ENCODE data around the gene TMEM271.

Gene TMEM271

GRCh38 chr4:530017-530781 is 45.9 kb downstream of the TMEM271 start:
- no peak overlapping the region for H3K27ac ChIP-seq (ENCODE audit: poor library complexity, severe bottlenecking)
- ATAC-seq (ENCODE audit: low read depth): no peak
- H3K27me3 ChIP-seq (ENCODE audit: insufficient read depth, poor library complexity, severe bottlenecking): no peaks in the 10 kb centered on the region
- peaks cover 32% of the 10 kb centered on the region for H3K36me3 ChIP-seq (ENCODE audit: low read depth)
- H3K9me3 ChIP-seq (ENCODE audit: severe bottlenecking): no peaks in the 10 kb centered on the region
- no peaks in the 10 kb centered on the region for H3K4me1 ChIP-seq (ENCODE audit: insufficient read depth, poor library complexity, severe bottlenecking)
- no peak for DNase-seq (ENCODE audit: low spot score)
- TF ChIP-seq, protein P1, sequence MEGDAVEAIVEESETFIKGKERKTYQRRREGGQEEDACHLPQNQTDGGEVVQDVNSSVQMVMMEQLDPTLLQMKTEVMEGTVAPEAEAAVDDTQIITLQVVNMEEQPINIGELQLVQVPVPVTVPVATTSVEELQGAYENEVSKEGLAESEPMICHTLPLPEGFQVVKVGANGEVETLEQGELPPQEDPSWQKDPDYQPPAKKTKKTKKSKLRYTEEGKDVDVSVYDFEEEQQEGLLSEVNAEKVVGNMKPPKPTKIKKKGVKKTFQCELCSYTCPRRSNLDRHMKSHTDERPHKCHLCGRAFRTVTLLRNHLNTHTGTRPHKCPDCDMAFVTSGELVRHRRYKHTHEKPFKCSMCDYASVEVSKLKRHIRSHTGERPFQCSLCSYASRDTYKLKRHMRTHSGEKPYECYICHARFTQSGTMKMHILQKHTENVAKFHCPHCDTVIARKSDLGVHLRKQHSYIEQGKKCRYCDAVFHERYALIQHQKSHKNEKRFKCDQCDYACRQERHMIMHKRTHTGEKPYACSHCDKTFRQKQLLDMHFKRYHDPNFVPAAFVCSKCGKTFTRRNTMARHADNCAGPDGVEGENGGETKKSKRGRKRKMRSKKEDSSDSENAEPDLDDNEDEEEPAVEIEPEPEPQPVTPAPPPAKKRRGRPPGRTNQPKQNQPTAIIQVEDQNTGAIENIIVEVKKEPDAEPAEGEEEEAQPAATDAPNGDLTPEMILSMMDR (IDR thresholded peaks at IDR 0.05; ENCODE audit: poor library complexity, severe bottlenecking): no peak
- H3K4me3 ChIP-seq (ENCODE audit: severe bottlenecking): no peak overlapping the region

- Histone ChIP-seq H3K4me1 (ENCODE audit: insufficient read depth, poor library complexity, severe bottlenecking) (no peaks in the 10 kb centered on the region), H3K27me3 (ENCODE audit: insufficient read depth, poor library complexity, severe bottlenecking) (no peaks in the 10 kb centered on the region), H3K27ac (ENCODE audit: poor library complexity, severe bottlenecking) (no peak overlapping the region), H3K4me3 (ENCODE audit: severe bottlenecking) (no peak overlapping the region), H3K36me3 (ENCODE audit: low read depth) (peaks cover 32% of the 10 kb centered on the region), H3K9me3 (ENCODE audit: severe bottlenecking) (no peaks in the 10 kb centered on the region)
- DNase-seq (ENCODE audit: low spot score): no peak
- no peak for ATAC-seq (ENCODE audit: low read depth)
- TF ChIP-seq, protein P1 (IDR thresholded peaks at IDR 0.05; ENCODE audit: poor library complexity, severe bottlenecking): no peak
Measured at GRCh38 chr4:529563-529962, 46.5 kb downstream of the TMEM271 start.

- no peak for ATAC-seq (ENCODE audit: low read depth)
- H3K4me1 ChIP-seq (ENCODE audit: insufficient read depth, poor library complexity, severe bottlenecking): no peaks in the 10 kb centered on the region
- no peak overlapping the region for H3K4me3 ChIP-seq (ENCODE audit: severe bottlenecking)
- peaks cover 35% of the 10 kb centered on the region for H3K36me3 ChIP-seq (ENCODE audit: low read depth)
- H3K9me3 ChIP-seq (ENCODE audit: severe bottlenecking): no peaks in the 10 kb centered on the region
- no peak overlapping the region for H3K27ac ChIP-seq (ENCODE audit: poor library complexity, severe bottlenecking)
- TF ChIP-seq, protein P1 (IDR thresholded peaks at IDR 0.05; ENCODE audit: poor library complexity, severe bottlenecking): no peak
- H3K27me3 ChIP-seq (ENCODE audit: insufficient read depth, poor library complexity, severe bottlenecking): no peaks in the 10 kb centered on the region
- no peak for DNase-seq (ENCODE audit: low spot score)
Measured at GRCh38 chr4:528835-529234, 47.3 kb downstream of the TMEM271 start.

DNA sequence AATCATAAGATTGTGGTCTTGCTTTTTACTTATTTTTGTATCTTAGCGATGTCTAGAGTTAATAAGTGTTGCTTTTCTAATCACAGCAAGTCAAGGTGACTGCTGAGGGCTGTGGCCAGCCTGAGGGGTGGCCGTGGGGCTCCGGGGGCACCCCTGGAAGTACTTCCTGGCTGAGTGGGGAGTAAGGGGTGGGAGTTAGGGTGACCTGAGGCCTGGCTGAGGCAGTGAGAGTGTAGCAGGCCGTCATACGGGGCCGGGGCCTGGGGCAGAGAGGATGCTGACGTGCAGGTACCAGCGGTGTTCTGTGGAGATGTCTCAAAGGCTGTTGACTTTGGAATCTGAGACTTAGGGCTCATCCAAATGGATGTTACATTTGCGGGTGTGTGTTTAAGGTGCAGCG is 47.8 kb downstream of the TMEM271 start:
- H3K27ac ChIP-seq (ENCODE audit: poor library complexity, severe bottlenecking): no peak overlapping the region
- TF ChIP-seq, protein P1 (IDR thresholded peaks at IDR 0.05; ENCODE audit: poor library complexity, severe bottlenecking): no peak
- no peaks in the 10 kb centered on the region for H3K4me1 ChIP-seq (ENCODE audit: insufficient read depth, poor library complexity, severe bottlenecking)
- H3K36me3 ChIP-seq (ENCODE audit: low read depth): peaks cover 38% of the 10 kb centered on the region
- H3K4me3 ChIP-seq (ENCODE audit: severe bottlenecking): no peak overlapping the region
- no peaks in the 10 kb centered on the region for H3K9me3 ChIP-seq (ENCODE audit: severe bottlenecking)
- ATAC-seq (ENCODE audit: low read depth) (no peak), DNase-seq (ENCODE audit: low spot score) (no peak)
- no peaks in the 10 kb centered on the region for H3K27me3 ChIP-seq (ENCODE audit: insufficient read depth, poor library complexity, severe bottlenecking)

DNA sequence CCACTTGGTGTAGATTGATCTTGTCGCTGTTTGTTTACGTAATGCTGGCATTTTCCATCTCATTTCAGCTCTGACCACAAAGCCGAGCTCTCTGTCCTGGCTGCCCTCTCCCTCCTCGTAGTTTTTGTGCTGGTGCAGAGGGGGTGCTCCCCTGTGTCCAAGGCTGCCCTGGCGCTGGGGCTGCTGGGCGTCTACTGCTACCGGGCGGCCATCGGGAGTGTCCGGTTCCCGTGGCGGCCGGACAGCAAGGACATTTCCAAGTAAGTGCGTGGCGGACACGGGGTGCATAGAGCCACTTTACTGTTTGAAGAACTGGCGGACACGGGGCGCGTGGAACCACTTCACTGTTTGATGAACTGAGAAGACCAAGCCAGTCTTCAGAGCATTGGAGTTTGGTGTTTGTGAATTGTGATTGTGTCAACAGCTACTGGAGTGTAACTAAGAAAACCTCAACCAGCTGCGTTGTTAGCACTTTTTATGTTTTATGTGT is 49.1 kb downstream of the TMEM271 start:
- H3K27me3 ChIP-seq (ENCODE audit: insufficient read depth, poor library complexity, severe bottlenecking): no peaks in the 10 kb centered on the region
- H3K36me3 ChIP-seq (ENCODE audit: low read depth): peaks cover 39% of the 10 kb centered on the region
- H3K9me3 ChIP-seq (ENCODE audit: severe bottlenecking): no peaks in the 10 kb centered on the region
- ATAC-seq (ENCODE audit: low read depth) (no peak), DNase-seq (ENCODE audit: low spot score) (no peak)
- TF ChIP-seq, protein P1 (IDR thresholded peaks at IDR 0.05; ENCODE audit: poor library complexity, severe bottlenecking): no peak
- no peaks in the 10 kb centered on the region for H3K4me1 ChIP-seq (ENCODE audit: insufficient read depth, poor library complexity, severe bottlenecking)
- no peak overlapping the region for H3K4me3 ChIP-seq (ENCODE audit: severe bottlenecking)
- no peak overlapping the region for H3K27ac ChIP-seq (ENCODE audit: poor library complexity, severe bottlenecking)

Data from RWPE2 (cell line).